MCF 10A (cell line): Measurements from ENCODE around the gene MMS19. TPM values are rescaled to one million over a fixed set of nuclear protein-coding genes. Genes with fewer than 3 reads are reported as not detected.
"Not testable (repeated sequence)": the region's sequence is repeated elsewhere in the genome, so short reads cannot be mapped to it uniquely, and the experiment has no call there.

ENCODE experiments used
- BruUV-seq: library from RNA; stranded (reverse); fragments of 400-500 nt; replicated peaks from 2 replicates; lab custom pipeline; 2021; lab: Mats Ljungman, UMichigan
- CTCF ChIA-PET: fragments of 300-600 bp; sonication (Branson Sonifier 250); formaldehyde crosslinking; extraction: SDS; loops from one replicate; lab custom pipeline; 2021; ENCODE audit warnings: antibody characterized with exemption, inconsistent platforms; lab: Yijun Ruan, JAX
- POLR2A ChIA-PET: fragments of 300-600, 350-650 bp; sonication (Branson Sonifier 250); formaldehyde crosslinking; extraction: SDS; loops from one replicate; lab custom pipeline; 2020; ENCODE audit warnings: antibody characterized with exemption, inconsistent platforms; lab: Yijun Ruan, JAX
- DNase-seq: peaks from one replicate; pipeline ENCODE4 v3.0.0-alpha.2; 2018; ENCODE audit not compliant: unreplicated experiment
- H3K27ac Mint-ChIP-seq: one replicate; pipeline ENCODE4 v1.8.0; 2022; ENCODE audit warnings: mild to moderate bottlenecking, low read depth, mixed read lengths; ENCODE audit not compliant: unreplicated experiment
- H3K27me3 Mint-ChIP-seq: one replicate; pipeline ENCODE4 v1.8.0; 2022; ENCODE audit warnings: mixed read lengths; ENCODE audit not compliant: insufficient read depth, unreplicated experiment
- H3K36me3 Mint-ChIP-seq: one replicate; pipeline ENCODE4 v1.8.0; 2022; ENCODE audit warnings: mild to moderate bottlenecking, moderate library complexity, mixed read lengths; ENCODE audit not compliant: insufficient read depth, unreplicated experiment
- H3K4me1 Mint-ChIP-seq: one replicate; pipeline ENCODE4 v1.8.0; 2022; ENCODE audit warnings: mixed read lengths; ENCODE audit not compliant: insufficient read depth, unreplicated experiment
- H3K4me3 Mint-ChIP-seq: one replicate; pipeline ENCODE4 v1.8.0; 2022; ENCODE audit warnings: mild to moderate bottlenecking, moderate library complexity, mixed read lengths; ENCODE audit not compliant: unreplicated experiment
- H3K9me3 Mint-ChIP-seq: one replicate; pipeline ENCODE4 v1.8.0; 2022; ENCODE audit warnings: mixed read lengths; ENCODE audit not compliant: unreplicated experiment
- intact Hi-C: fragments of 100-400 bp; cut with micrococcal nuclease; formaldehyde crosslinking; loops from 2 replicates; pipeline ENCODE4 v1.14.1; 2022
- total RNA-seq: library from RNA; stranded (reverse); gene quantifications from 2 replicates; pipeline ENCODE4 v1.2.3, GENCODE V29; 2022
- TF ChIP-seq, protein P1 (sequence below): fragments of 200-600 bp; IDR thresholded peaks from one replicate; pipeline ENCODE4 v1.8.0; 2022; ENCODE audit warnings: antibody characterized with exemption, mild to moderate bottlenecking; ENCODE audit not compliant: unreplicated experiment

The MMS19 gene
- total RNA-seq, 1 experiment from 2014 or later = 67.0 TPM

- Mint-ChIP-seq H3K4me1 (peaks cover 12% of the 10 kb centered on the region), H3K4me3 (peak within 1 kb of the TSS; percentile 77), H3K27ac (peak within 1 kb of the TSS; percentile 80), H3K36me3 (peaks cover 31% of the 10 kb centered on the region), H3K27me3 (no peaks in the 10 kb centered on the region), H3K9me3 (no peaks in the 10 kb centered on the region)
- BruUV-seq = TSS peak; percentile 42
- intact Hi-C loops = loop anchor here (1.0 kb wide), 1 partner anchor 19 kb away; no protein-coding TSS in a partner anchor
- ChIA-PET POLR2A (interaction anchor here (0.8 to 4.1 kb wide), 9 partner anchors 13 to 146 kb away, joined by 3 to 34 read pairs (median 9); partner anchors contain the start of genes ANKRD2, EXOSC1 and RRP12), CTCF (interaction anchor here (1.2 kb wide), 3 partner anchors 23 to 132 kb away, joined by 4 to 6 read pairs (median 5); no protein-coding TSS in a partner anchor)
- peak; percentile 95 for DNase-seq
- TF ChIP-seq, protein P1, sequence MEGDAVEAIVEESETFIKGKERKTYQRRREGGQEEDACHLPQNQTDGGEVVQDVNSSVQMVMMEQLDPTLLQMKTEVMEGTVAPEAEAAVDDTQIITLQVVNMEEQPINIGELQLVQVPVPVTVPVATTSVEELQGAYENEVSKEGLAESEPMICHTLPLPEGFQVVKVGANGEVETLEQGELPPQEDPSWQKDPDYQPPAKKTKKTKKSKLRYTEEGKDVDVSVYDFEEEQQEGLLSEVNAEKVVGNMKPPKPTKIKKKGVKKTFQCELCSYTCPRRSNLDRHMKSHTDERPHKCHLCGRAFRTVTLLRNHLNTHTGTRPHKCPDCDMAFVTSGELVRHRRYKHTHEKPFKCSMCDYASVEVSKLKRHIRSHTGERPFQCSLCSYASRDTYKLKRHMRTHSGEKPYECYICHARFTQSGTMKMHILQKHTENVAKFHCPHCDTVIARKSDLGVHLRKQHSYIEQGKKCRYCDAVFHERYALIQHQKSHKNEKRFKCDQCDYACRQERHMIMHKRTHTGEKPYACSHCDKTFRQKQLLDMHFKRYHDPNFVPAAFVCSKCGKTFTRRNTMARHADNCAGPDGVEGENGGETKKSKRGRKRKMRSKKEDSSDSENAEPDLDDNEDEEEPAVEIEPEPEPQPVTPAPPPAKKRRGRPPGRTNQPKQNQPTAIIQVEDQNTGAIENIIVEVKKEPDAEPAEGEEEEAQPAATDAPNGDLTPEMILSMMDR = peak; percentile 53
Observed at GRCh38 chr10:97425964-97426775, 72.1 kb downstream of the MMS19 start, which contains the start of gene PGAM1. Gene PGAM1, plus strand, starts transcription at chr10:97426191. Its CDS starts 117 bp downstream, at chr10:97426308.

- intact Hi-C loops, H3K27ac Mint-ChIP-seq, H3K36me3 Mint-ChIP-seq, H3K27me3 Mint-ChIP-seq, H3K4me3 Mint-ChIP-seq, DNase-seq, BruUV-seq, H3K9me3 Mint-ChIP-seq: not testable (repeated sequence)
- ChIA-PET CTCF (interaction anchor here (0.7 to 2.0 kb wide), 6 partner anchors 11 to 42 kb away, joined by 3 to 9 read pairs (median 4); no protein-coding TSS in a partner anchor), POLR2A (interaction anchor here (0.6 to 3.4 kb wide), 7 partner anchors 10 to 110 kb away, joined by 3 to 13 read pairs (median 4); partner anchors contain the start of genes FRAT1 and RRP12)
- peaks cover 12% of the 10 kb centered on the region for H3K4me1 Mint-ChIP-seq
Observed at GRCh38 chr10:97423757-97424098, 74.5 kb downstream of the MMS19 start.

GRCh38 chr10:97416565-97416964 lies 81.7 kb downstream of the MMS19 start:
- no peaks in the 10 kb centered on the region for H3K9me3 Mint-ChIP-seq
- no peaks in the 10 kb centered on the region for H3K36me3 Mint-ChIP-seq
- DNase-seq = no peak
- CTCF ChIA-PET = no interaction called here
- intact Hi-C loops = no loop called here
- no peak overlapping the region for H3K4me3 Mint-ChIP-seq
- H3K4me1 Mint-ChIP-seq = peaks cover 8% of the 10 kb centered on the region
- TF ChIP-seq, protein P1 = no peak
- no peak overlapping the region for H3K27ac Mint-ChIP-seq
- no TSS peak for BruUV-seq
- POLR2A ChIA-PET = no interaction called here
- H3K27me3 Mint-ChIP-seq = no peaks in the 10 kb centered on the region

DNA sequence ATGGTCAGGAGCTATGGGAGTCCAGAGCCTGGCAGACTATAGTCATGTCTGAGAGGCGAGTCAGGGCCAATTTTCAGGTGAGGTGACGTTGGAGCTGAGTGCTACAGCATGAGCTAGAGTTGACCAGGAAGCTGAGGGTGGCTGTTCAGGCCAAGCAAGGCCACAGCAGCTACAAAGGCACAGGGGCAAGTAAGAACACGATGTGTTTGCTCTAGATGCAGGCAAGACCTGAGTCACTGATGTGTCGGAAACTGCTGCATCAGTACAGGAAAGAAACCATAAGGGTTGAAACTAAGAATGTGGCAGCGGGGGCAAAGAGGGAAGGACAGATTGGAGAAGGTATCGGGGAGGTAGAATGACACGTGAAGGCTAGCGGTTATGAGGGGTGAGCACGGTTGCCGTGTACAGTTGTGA lies 85.3 kb downstream of the MMS19 start:
- peak overlapping the region; percentile 13 for H3K4me3 Mint-ChIP-seq
- ChIA-PET POLR2A (interaction anchor here (0.6 to 5.0 kb wide), 12 partner anchors 9 to 302 kb away, joined by 3 to 46 read pairs (median 4); partner anchors contain the start of genes ANKRD2, AVPI1 and RRP12), CTCF (interaction anchor here (0.7 to 3.0 kb wide), 7 partner anchors 10 to 134 kb away, joined by 3 to 16 read pairs (median 4); partner anchors contain the start of gene RRP12)
- TF ChIP-seq, protein P1 = no peak
- H3K36me3 Mint-ChIP-seq = no peaks in the 10 kb centered on the region
- H3K4me1 Mint-ChIP-seq = peaks cover 8% of the 10 kb centered on the region
- intact Hi-C loops = no loop called here
- H3K27ac Mint-ChIP-seq = peak overlapping the region; percentile 92
- no peaks in the 10 kb centered on the region for H3K9me3 Mint-ChIP-seq
- DNase-seq = peak; percentile 84
- no peaks in the 10 kb centered on the region for H3K27me3 Mint-ChIP-seq
- BruUV-seq = no TSS peak
